Liver (tissue), 9 donors: Measurements from ENCODE around the gene BRIX1. TPM values are rescaled to one million over a fixed set of nuclear protein-coding genes. Genes with fewer than 3 reads are reported as not detected.

Experiments
- DNase-seq: peaks from one replicate; pipeline ENCODE4 v3.0.0-alpha.2; 2017; ENCODE audit warnings: low spot score
- H3K27ac ChIP-seq, 2 donors: one replicate each; pipeline ENCODE4 v1.7.0; 2013; ENCODE audit warnings: inconsistent platforms in 2 of 2, low read length in 2 of 2, control low read depth in 1 of 2, low read depth in 1 of 2, mild to moderate bottlenecking in 1 of 2
- H3K27me3 ChIP-seq, 4 donors: one replicate each; pipeline versions ENCODE4 v1.6.1 to v1.7.0; 2013; ENCODE audit warnings: low read length in 3 of 4, inconsistent platforms in 1 of 4, mild to moderate bottlenecking in 1 of 4, moderate library complexity in 1 of 4; ENCODE audit not compliant: control insufficient read depth in 4 of 4, insufficient read depth in 4 of 4
- H3K36me3 ChIP-seq, 4 donors: one replicate each; pipeline versions ENCODE4 v1.6.1 to v1.7.0; 2013; ENCODE audit warnings: low read length in 3 of 4, mild to moderate bottlenecking in 3 of 4, low read depth in 1 of 4, moderate library complexity in 1 of 4; ENCODE audit not compliant: control insufficient read depth in 4 of 4, insufficient read depth in 3 of 4
- H3K4me1 ChIP-seq, 4 donors: one replicate each; pipeline versions ENCODE4 v1.6.1 to v1.7.0; 2013; ENCODE audit warnings: low read length in 3 of 4, mild to moderate bottlenecking in 3 of 4, moderate library complexity in 1 of 4; ENCODE audit not compliant: control insufficient read depth in 4 of 4, insufficient read depth in 4 of 4
- H3K4me3 ChIP-seq, 3 donors: one replicate each; pipeline versions ENCODE4 v1.6.1 to v1.7.0; 2013; ENCODE audit warnings: low read length in 3 of 3, control low read depth in 1 of 3, low read depth in 1 of 3, mild to moderate bottlenecking in 1 of 3
- H3K9ac ChIP-seq, 2 donors: one replicate each; pipeline ENCODE4 v1.7.0; 2013; ENCODE audit warnings: low read length in 2 of 2, mild to moderate bottlenecking in 2 of 2, moderate library complexity in 2 of 2, control low read depth in 1 of 2, low read depth in 1 of 2
- H3K9me3 ChIP-seq, 4 donors: one replicate each; pipeline versions ENCODE4 v1.6.1 to v1.7.0; 2013; ENCODE audit warnings: low read length in 3 of 4; ENCODE audit not compliant: control insufficient read depth in 4 of 4
- CTCF ChIP-seq: fragments of 150-350 bp; IDR thresholded peaks from 2 replicates; pipeline ENCODE4 v1.5.1; 2017; ENCODE audit warnings: improper control_type of control experiment, low read depth, low read length; ENCODE audit not compliant: missing input control
- EGR1 ChIP-seq, 2 donors: IDR thresholded peaks; 2 replicates each; pipeline ENCODE4 v1.6.1; 2016 to 2018; ENCODE audit warnings: antibody characterized with exemption in 2 of 2, low read depth in 2 of 2
- FOXA1 ChIP-seq: IDR thresholded peaks from 2 replicates; pipeline ENCODE4 v1.6.1; 2016; ENCODE audit warnings: antibody characterized with exemption
- FOXA2 ChIP-seq: IDR thresholded peaks from 2 replicates; pipeline ENCODE4 v1.6.1; 2016; ENCODE audit warnings: antibody characterized with exemption
- GABPA ChIP-seq, 2 donors: IDR thresholded peaks in 1 of 2; conservative IDR thresholded peaks in 1 of 2; 2 replicates each; pipeline ENCODE4 v1.6.1; 2016; ENCODE audit warnings: antibody characterized with exemption in 2 of 2, mild to moderate bottlenecking in 1 of 2, moderate library complexity in 1 of 2
- HNF4A ChIP-seq, 2 donors: conservative IDR thresholded peaks; 2 replicates each; pipeline ENCODE4 v1.6.1; 2016; ENCODE audit warnings: antibody characterized with exemption in 2 of 2, mild to moderate bottlenecking in 2 of 2
- HNF4G ChIP-seq: IDR thresholded peaks from 2 replicates; pipeline ENCODE4 v1.6.1; 2016; ENCODE audit warnings: antibody characterized with exemption
- JUND ChIP-seq, 2 donors: IDR thresholded peaks; 2 replicates each; pipeline ENCODE4 v1.6.1; 2016; ENCODE audit warnings: antibody characterized with exemption in 2 of 2
- MAX ChIP-seq: IDR thresholded peaks from 2 replicates; pipeline ENCODE4 v1.6.1; 2016; ENCODE audit warnings: antibody characterized with exemption
- NR2F2 ChIP-seq: IDR thresholded peaks from 2 replicates; pipeline ENCODE4 v1.6.1; 2016; ENCODE audit warnings: antibody characterized with exemption
- RAD21 ChIP-seq, 2 donors: IDR thresholded peaks; 2 replicates each; pipeline ENCODE4 v1.6.1; 2016; ENCODE audit warnings: antibody characterized with exemption in 2 of 2, mild to moderate bottlenecking in 2 of 2
- REST ChIP-seq: IDR thresholded peaks from 2 replicates; pipeline ENCODE4 v1.6.1; 2016; ENCODE audit warnings: antibody characterized with exemption, mild to moderate bottlenecking
- RXRA ChIP-seq, 2 donors: IDR thresholded peaks; 2 replicates each; pipeline ENCODE4 v1.6.1; 2017 to 2018; ENCODE audit warnings: antibody characterized with exemption in 2 of 2, mild to moderate bottlenecking in 1 of 2
- SP1 ChIP-seq: IDR thresholded peaks from 2 replicates; pipeline ENCODE4 v1.6.1; 2018; ENCODE audit warnings: antibody characterized with exemption, mild to moderate bottlenecking
- TAF1 ChIP-seq: conservative IDR thresholded peaks from 2 replicates; pipeline ENCODE4 v1.6.1; 2016; ENCODE audit warnings: antibody characterized with exemption, mild to moderate bottlenecking
- YY1 ChIP-seq: IDR thresholded peaks from 2 replicates; pipeline ENCODE4 v1.6.1; 2016; ENCODE audit warnings: antibody characterized with exemption, mild to moderate bottlenecking
- WGBS: extraction: QIAGEN DNeasy Blood & Tissue Kit; methylation state at CpG from one replicate; pipeline ENCODE4 v1.1.7; 2013; 5-methylcytosine and 5-hydroxymethylcytosine counted together
- polyA plus RNA-seq, 2 donors: library from polyadenylated mRNA; stranded (reverse) in 1 of 2; unstranded in 1 of 2; fragments of 200-250 nt in 1 of 2; fragments of >200 nt in 1 of 2; fragmentation: Nextera tagmentation in 1 of 2; extraction: Ambion mirVana in 1 of 2; gene quantifications; one replicate each; pipeline versions ENCODE4 v1.2.1 to v1.2.3, GENCODE V29; 2013 to 2015
- total RNA-seq, 2 donors: library from RNA; depleted of rRNA; stranded (reverse); fragments of >200 nt; gene quantifications; one replicate each; pipeline ENCODE4 v1.2.3, GENCODE V29; 2014
- TF ChIP-seq, protein P1 (sequence below): IDR thresholded peaks from 2 replicates; pipeline ENCODE4 v1.6.1; 2016; ENCODE audit warnings: antibody characterized with exemption
- TF ChIP-seq, protein P2 (sequence below): IDR thresholded peaks from 2 replicates; pipeline ENCODE4 v1.6.1; 2016; ENCODE audit warnings: antibody characterized with exemption
- donor health status: healthy.
- donor health status: healthy.
- donor health status: healthy.
- donor health status: healthy.
- donor health status: healthy.

Gene BRIX1
- total and polyA plus RNA-seq, 4 donors: 6.7 to 15.7 (median 10.5) TPM

GRCh38 chr5:34926318-34926888, 10.9 kb downstream of the BRIX1 start:
- Histone ChIP-seq H3K9me3 (no peaks in the 10 kb centered on the region), H3K4me1 (peaks cover 0 to 18% (median 9%) of the 10 kb centered on the region in 4 donors), H3K27ac (no peak overlapping the region), H3K9ac (no peak overlapping the region), H3K27me3 (no peaks in the 10 kb centered on the region), H3K36me3 (peaks cover 8 to 40% (median 29%) of the 10 kb centered on the region in 4 donors), H3K4me3 (no peak overlapping the region)
- DNase-seq: no peak
- WGBS: 92% methylated on average over 3 of the region's 3 CpGs
- TF ChIP-seq EGR1 (IDR thresholded peaks at IDR 0.05; ENCODE audit: low read depth in 2 of 2): no peak
- no peak for TF ChIP-seq SP1
- no peak for TF ChIP-seq NR2F2
- no peak for TF ChIP-seq HNF4A (conservative IDR thresholded peaks at IDR 0.05)

DNA sequence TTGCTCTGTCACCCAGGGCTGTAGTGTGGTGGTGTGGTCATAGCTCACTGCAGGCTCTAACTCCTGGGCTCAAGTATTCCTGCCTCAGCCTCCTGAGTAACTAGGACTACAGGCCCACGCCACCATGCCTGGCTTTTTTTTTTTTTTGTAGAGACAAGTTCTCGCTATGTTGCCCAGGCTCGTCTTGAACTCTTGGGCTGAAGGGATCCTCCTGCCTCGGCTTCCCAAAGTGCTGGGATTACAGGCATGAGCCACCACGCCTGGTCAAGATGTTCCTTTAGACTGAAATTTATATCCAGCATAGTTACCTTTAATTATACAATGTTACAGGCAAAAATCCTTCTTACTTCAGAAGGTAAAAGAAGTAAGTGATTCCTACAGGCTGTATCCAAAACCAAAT, 12.3 kb downstream of the BRIX1 start:
- WGBS: 98% methylated on average over 5 of the region's 5 CpGs
- H3K9me3 ChIP-seq: no peaks in the 10 kb centered on the region
- no peak for TF ChIP-seq FOXA1
- no peak for TF ChIP-seq YY1
- TF ChIP-seq MAX: no peak
- TF ChIP-seq, protein P1, sequence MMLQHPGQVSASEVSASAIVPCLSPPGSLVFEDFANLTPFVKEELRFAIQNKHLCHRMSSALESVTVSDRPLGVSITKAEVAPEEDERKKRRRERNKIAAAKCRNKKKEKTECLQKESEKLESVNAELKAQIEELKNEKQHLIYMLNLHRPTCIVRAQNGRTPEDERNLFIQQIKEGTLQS: no peak
- no peak for TF ChIP-seq FOXA2
- no peak for TF ChIP-seq GABPA (IDR thresholded peaks at IDR 0.05 in 1 of 2, conservative IDR thresholded peaks at IDR 0.05 in 1 of 2)
- no peak for TF ChIP-seq RXRA (IDR thresholded peaks at IDR 0.05)
- TF ChIP-seq HNF4G: no peak
- H3K4me3 ChIP-seq: no peak overlapping the region
- H3K27ac ChIP-seq: no peak overlapping the region
- H3K36me3 ChIP-seq: peaks cover 5 to 29% (median 23%) of the 10 kb centered on the region in 4 donors
- H3K4me1 ChIP-seq: peaks cover 0 to 23% (median 9%) of the 10 kb centered on the region in 4 donors
- no peak for DNase-seq
- no peak overlapping the region for H3K9ac ChIP-seq
- H3K27me3 ChIP-seq: no peaks in the 10 kb centered on the region

- Histone ChIP-seq H3K9me3 (no peaks in the 10 kb centered on the region), H3K27me3 (no peaks in the 10 kb centered on the region), H3K9ac (no peak overlapping the region), H3K36me3 (peaks cover 5 to 24% (median 19%) of the 10 kb centered on the region in 4 donors), H3K27ac (no peak overlapping the region), H3K4me1 (peaks cover 0 to 23% (median 9%) of the 10 kb centered on the region in 4 donors), H3K4me3 (no peak overlapping the region)
- no peak for DNase-seq
- WGBS: 91% methylated on average over 5 of the region's 5 CpGs
- TF ChIP-seq, protein P1: no peak
- no peak for TF ChIP-seq SP1
- TF ChIP-seq CTCF: no peak
- no peak for TF ChIP-seq RXRA (IDR thresholded peaks at IDR 0.05)
- TF ChIP-seq FOXA2: no peak
- no peak for TF ChIP-seq REST
- no peak for TF ChIP-seq JUND (IDR thresholded peaks at IDR 0.05)
- TF ChIP-seq, protein P2, sequence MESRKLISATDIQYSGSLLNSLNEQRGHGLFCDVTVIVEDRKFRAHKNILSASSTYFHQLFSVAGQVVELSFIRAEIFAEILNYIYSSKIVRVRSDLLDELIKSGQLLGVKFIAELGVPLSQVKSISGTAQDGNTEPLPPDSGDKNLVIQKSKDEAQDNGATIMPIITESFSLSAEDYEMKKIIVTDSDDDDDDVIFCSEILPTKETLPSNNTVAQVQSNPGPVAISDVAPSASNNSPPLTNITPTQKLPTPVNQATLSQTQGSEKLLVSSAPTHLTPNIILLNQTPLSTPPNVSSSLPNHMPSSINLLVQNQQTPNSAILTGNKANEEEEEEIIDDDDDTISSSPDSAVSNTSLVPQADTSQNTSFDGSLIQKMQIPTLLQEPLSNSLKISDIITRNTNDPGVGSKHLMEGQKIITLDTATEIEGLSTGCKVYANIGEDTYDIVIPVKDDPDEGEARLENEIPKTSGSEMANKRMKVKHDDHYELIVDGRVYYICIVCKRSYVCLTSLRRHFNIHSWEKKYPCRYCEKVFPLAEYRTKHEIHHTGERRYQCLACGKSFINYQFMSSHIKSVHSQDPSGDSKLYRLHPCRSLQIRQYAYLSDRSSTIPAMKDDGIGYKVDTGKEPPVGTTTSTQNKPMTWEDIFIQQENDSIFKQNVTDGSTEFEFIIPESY: no peak
- TF ChIP-seq YY1: no peak
- no peak for TF ChIP-seq FOXA1
- TF ChIP-seq HNF4G: no peak
- TF ChIP-seq RAD21 (IDR thresholded peaks at IDR 0.05): no peak
- no peak for TF ChIP-seq GABPA (IDR thresholded peaks at IDR 0.05 in 1 of 2, conservative IDR thresholded peaks at IDR 0.05 in 1 of 2)
- no peak for TF ChIP-seq EGR1 (IDR thresholded peaks at IDR 0.05; ENCODE audit: low read depth in 2 of 2)
- TF ChIP-seq MAX: no peak
- TF ChIP-seq TAF1: no peak
These were observed 12.8 kb downstream of the BRIX1 start for GRCh38 chr5:34928267-34928666.
